Urinary bladder (tissue), 4 donors: Measurements from ENCODE around the gene ANGPTL8. TPM values are rescaled to one million over a fixed set of nuclear protein-coding genes. Genes with fewer than 3 reads are reported as not detected.

Experiments used
- DNase-seq: peaks from one replicate; pipeline ENCODE4 v3.0.0-alpha.2; 2015; ENCODE audit errors: extremely low spot score
- H3K27ac ChIP-seq: one replicate; pipeline ENCODE4 v1.5.1; 2013; ENCODE audit warnings: low read depth, mild to moderate bottlenecking, moderate library complexity
- H3K36me3 ChIP-seq: one replicate; pipeline ENCODE4 v1.6.1; 2013; ENCODE audit warnings: mild to moderate bottlenecking, moderate library complexity; ENCODE audit not compliant: insufficient read depth
- H3K4me1 ChIP-seq: one replicate; pipeline ENCODE4 v1.6.1; 2013; ENCODE audit warnings: mild to moderate bottlenecking, moderate library complexity; ENCODE audit not compliant: insufficient read depth
- H3K4me3 ChIP-seq: one replicate; pipeline ENCODE4 v1.5.1; 2013; ENCODE audit warnings: low read depth, low read length
- WGBS: extraction: QIAGEN DNeasy Blood & Tissue Kit; methylation state at CpG from one replicate; pipeline ENCODE4 v1.1.7; 2013; 5-methylcytosine and 5-hydroxymethylcytosine counted together
- polyA plus RNA-seq: library from polyadenylated mRNA; stranded (reverse); fragments of 200-250 nt; gene quantifications from one replicate; pipeline ENCODE4 v1.2.3, GENCODE V29; 2013
- total RNA-seq: library from RNA; depleted of rRNA; stranded (reverse); fragments of >200 nt; gene quantifications from one replicate; pipeline ENCODE4 v1.2.3, GENCODE V29; 2014
- donor health status: healthy with polysubstance abuse.
- donor health status: healthy.

The ANGPTL8 gene
- total and polyA plus RNA-seq, 2 donors: 21.4 TPM; not detected in 1

DNA sequence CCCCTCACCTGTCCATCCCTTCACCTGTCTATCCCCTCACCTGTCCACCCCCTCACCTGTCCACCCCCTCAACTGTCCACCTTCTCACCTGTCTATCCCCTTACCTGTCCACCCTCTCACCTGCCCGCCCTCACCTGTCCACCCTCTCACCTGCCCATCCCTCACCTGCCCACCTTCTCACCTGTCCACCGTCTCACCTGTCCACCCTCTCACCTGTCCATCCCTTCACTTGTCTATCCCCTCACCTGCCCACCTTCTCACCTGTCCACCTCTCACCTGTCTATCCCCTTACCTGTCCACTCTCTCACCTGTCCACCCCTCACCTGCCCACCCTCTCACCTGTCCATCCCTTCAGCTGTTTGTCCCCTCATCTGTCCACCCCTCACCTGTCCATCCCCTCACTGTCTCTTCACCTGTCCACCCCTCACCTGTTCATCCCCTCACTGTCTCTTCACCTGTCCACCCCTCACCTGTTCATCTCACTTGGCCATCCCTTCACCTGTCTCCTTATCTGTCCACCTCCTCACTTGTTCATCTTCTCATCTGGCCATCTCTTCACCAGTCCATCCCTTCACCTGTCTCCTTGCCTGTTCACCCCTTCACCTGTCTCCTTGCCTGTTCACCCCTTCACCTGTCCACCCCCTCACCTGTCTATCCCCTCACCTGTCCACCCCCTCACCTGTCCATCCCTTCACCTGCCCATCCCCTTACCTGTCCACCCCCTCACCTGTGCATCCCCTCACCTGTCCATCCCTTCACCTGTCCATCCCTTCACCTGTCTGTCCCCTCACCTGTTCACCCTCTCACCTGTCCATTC lies 29.4 kb upstream of the ANGPTL8 start:
- peaks cover 2% of the 10 kb centered on the region for H3K36me3 ChIP-seq
- H3K4me1 ChIP-seq: no peaks in the 10 kb centered on the region
- H3K27ac ChIP-seq: no peak overlapping the region
- DNase-seq: no peak
- 87% methylated on average over 2 of the region's 2 CpGs for WGBS
- no peak overlapping the region for H3K4me3 ChIP-seq

GRCh38 chr19:11210656-11210928 lies 28.8 kb upstream of the ANGPTL8 start:
- H3K36me3 ChIP-seq: peaks cover 2% of the 10 kb centered on the region
- H3K27ac ChIP-seq: no peak overlapping the region
- 100% methylated on average over 1 of the region's 1 CpG for WGBS

DNA sequence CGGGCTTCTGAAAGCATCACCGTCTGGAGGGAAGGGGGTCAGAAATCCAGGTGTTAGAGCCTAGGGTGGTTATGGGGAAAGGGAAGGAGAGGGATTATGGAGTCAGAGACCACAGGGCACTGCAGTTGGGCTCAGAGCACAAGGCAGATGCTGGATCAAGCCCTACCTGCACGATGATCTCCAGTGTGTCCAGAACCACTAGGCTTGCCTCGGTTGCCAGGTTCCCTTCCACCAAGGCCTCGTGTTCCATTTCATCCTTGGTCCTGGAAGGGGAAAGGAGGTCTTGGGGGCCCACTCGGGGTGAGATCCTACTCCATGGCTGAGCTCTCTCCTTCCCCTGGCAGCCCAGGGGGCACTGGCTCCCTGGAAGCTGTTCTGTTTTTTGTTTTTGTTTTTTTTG lies 25.0 kb upstream of the ANGPTL8 start:
- no peak for DNase-seq
- 94% methylated on average over 6 of the region's 6 CpGs for WGBS
- no peak overlapping the region for H3K27ac ChIP-seq
- no peaks in the 10 kb centered on the region for H3K4me1 ChIP-seq
- H3K4me3 ChIP-seq: no peak overlapping the region
- H3K36me3 ChIP-seq: peaks cover 2% of the 10 kb centered on the region

More at GRCh38 chr19:11210656-11210928, 28.8 kb upstream of the ANGPTL8 start:
- Histone ChIP-seq H3K4me3 (no peak overlapping the region), H3K4me1 (no peaks in the 10 kb centered on the region)
- no peak for DNase-seq

DNA sequence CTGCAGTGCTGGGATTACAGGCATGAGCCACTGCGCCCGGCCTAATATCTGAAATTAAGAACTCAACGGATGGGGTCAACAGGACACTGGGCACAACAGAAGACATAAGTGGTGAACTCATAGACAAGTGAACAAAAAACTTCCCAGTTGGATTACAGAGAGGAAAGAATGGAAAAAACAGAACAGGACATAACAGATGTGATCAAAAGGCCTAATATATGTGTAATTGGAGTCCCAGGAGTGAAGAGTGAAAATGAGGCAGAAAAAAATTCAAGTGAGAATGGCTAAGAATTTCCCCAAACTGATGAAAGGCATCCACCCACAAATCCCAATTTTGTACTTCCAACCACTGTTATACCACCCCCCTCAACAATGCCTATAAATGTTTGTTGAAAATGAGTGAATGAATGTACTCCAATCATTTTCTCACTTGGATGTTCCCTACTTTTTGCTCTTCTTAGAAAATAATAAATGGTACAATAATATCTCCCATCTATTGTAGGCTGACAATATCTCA lies 18.3 kb upstream of the ANGPTL8 start:
- Histone ChIP-seq H3K4me1 (no peaks in the 10 kb centered on the region), H3K36me3 (peaks cover 2% of the 10 kb centered on the region), H3K4me3 (no peak overlapping the region), H3K27ac (no peak overlapping the region)
- no peak for DNase-seq
- over 99% methylated on average over 3 of the region's 3 CpGs for WGBS

- peaks cover 2% of the 10 kb centered on the region for H3K36me3 ChIP-seq
- H3K4me3 ChIP-seq: no peak overlapping the region
- 97% methylated on average over 3 of the region's 3 CpGs for WGBS
- DNase-seq: no peak
- H3K27ac ChIP-seq: no peak overlapping the region
- H3K4me1 ChIP-seq: no peaks in the 10 kb centered on the region
Observed at GRCh38 chr19:11223200-11223599, 16.2 kb upstream of the ANGPTL8 start.

GRCh38 chr19:11224429-11224828 lies 15.0 kb upstream of the ANGPTL8 start:
- no peak for DNase-seq
- Histone ChIP-seq H3K27ac (no peak overlapping the region), H3K4me1 (no peaks in the 10 kb centered on the region), H3K36me3 (peaks cover 2% of the 10 kb centered on the region), H3K4me3 (no peak overlapping the region)
- WGBS: 95% methylated on average over 7 of the region's 7 CpGs

DNA sequence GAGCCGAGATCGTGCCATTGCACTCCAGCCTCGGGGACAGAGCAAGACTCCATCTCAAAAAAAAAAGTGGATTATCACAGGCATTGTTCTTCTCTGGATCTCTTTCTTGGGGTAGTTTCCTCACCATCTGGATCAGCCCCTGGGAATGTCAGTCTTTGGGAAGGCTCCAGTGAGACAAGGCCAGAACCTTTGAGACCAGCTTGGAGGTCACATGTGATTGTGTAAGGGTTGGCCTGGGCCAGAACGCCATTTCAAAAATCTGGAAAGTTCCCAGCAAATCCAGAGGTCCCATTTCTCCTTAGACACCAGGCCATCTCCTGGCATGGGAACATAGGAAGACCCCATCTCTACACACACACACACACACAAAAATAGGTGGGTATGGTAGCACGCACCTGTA lies 14.2 kb upstream of the ANGPTL8 start:
- Histone ChIP-seq H3K4me3 (no peak overlapping the region), H3K27ac (no peak overlapping the region), H3K4me1 (no peaks in the 10 kb centered on the region), H3K36me3 (peaks cover 2% of the 10 kb centered on the region)
- 96% methylated on average over 5 of the region's 5 CpGs for WGBS
- no peak for DNase-seq

DNA sequence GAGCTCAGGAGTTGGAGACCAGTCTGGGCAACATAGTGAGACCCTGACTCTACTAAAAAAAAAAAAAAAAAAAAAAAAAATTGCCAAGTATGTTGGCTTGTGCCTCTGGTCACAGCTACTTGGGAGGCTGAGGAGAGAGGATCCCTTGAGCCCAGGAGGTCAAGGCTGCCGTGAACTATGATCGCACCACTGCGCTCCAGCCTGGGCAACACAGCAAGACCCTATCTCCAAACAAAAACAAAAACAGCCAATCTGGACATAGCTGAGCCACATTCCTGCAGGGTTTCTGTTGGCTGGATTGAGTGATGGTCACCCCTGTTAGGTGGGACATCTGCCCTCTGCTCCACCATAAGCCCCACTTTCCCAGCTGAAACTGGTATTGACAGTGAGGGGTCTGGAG lies 13.6 kb upstream of the ANGPTL8 start:
- Histone ChIP-seq H3K27ac (no peak overlapping the region), H3K36me3 (peaks cover 2% of the 10 kb centered on the region), H3K4me3 (no peak overlapping the region), H3K4me1 (no peaks in the 10 kb centered on the region)
- DNase-seq: no peak
- 98% methylated on average over 3 of the region's 3 CpGs for WGBS

DNA sequence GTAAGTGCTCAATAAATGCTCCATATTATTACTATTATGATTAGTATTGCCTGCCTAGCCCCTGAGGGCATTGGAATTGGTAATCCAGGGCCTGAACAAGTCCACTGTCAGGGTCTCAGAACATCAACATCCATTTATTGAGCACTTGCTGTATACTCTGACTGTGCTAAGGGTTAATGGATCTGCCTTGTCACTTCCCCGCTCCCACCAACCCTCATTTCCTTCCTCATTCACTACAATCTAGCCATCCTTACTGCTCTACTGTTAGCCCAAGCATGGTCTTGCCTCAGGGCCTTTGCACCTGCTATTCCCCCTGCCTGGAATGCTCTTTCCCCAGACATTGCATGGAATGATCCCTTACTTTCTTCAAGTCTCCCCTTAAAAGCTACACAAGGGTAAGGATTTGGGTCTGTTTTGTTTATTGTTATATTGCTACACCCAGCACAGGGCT lies 12.7 kb upstream of the ANGPTL8 start:
- no peaks in the 10 kb centered on the region for H3K4me1 ChIP-seq
- no peak for DNase-seq
- H3K36me3 ChIP-seq: peaks cover 2% of the 10 kb centered on the region
- H3K4me3 ChIP-seq: no peak overlapping the region
- H3K27ac ChIP-seq: no peak overlapping the region
- WGBS: 90% methylated on average over 1 of the region's 1 CpG

DNA sequence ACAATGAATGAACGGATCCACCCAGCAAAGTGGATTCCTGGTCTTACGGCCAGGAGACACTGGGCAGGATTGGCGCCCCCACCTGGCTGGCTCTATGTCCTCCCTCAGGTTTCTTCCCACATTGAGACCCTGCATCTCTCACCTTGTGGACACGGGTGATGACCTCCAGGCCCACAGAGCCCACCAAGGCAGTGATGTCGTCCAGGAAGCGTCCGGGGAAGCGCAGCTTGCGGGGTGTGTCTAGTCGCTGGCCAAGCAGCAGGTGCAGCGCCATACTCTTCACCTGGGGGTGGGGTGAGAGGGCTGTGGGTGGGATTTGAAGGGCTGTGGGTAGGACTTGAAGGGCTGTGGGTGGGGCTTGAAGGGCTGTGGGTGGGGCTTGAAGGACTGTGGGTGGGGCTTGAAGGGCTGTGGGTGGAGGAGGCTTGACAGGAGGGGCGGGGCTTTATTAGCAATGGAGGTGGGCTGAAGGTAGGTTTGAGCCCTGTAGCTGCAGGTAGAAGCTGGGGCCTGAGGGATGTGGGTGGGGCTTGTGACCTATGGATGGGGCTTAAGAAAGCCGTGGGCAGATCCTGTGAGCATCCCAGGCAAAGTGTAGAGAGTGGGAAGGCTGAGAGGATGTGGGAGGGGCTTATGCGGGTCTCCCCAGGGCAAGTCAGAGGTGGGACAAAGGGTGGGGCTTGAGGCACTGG lies 12.1 kb upstream of the ANGPTL8 start:
- peaks cover 2% of the 10 kb centered on the region for H3K36me3 ChIP-seq
- H3K4me1 ChIP-seq: no peaks in the 10 kb centered on the region
- WGBS: 87% methylated on average over 14 of the region's 14 CpGs
- DNase-seq: no peak
- no peak overlapping the region for H3K4me3 ChIP-seq
- H3K27ac ChIP-seq: no peak overlapping the region

DNA sequence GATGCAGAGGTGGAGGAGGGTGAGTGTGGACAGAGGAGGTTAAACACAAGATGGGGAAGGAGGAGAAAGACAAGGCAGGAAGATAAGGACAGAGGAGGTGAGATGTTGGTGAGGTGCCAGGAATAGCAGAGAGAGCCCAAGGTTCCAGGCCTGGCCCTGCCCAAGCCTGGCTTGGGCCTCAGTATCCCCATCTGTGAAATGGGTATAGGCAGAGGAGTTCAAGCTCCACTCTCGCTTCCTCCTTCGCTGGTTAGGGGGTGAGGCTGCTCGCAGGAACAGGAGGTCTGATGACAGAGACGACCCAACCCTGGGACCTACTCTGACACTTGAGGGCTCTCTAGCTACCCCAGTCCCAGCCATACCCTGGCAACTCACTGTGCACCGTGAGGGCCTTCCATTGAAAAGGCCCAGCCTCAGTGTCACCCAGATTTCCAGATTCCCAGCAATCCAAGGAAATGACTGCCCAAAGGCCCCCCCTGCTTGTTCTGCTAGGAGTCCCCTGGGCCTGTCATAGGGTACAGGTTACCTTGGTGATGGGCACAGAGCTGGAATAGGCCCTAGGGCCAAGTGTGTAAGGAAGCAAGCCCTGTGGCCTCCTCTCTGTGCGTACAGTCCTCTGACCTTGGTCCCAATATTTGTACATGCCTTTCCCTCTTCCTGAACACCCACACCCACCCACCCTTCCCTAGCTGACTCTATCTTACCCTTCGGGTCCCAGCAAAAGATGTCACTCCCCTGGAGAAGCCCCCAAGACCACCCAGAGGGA lies 8.6 kb upstream of the ANGPTL8 start:
- Histone ChIP-seq H3K4me3 (no peak overlapping the region), H3K27ac (no peak overlapping the region), H3K4me1 (no peaks in the 10 kb centered on the region), H3K36me3 (no peaks in the 10 kb centered on the region)
- no peak for DNase-seq
- 92% methylated on average over 7 of the region's 7 CpGs for WGBS

DNA sequence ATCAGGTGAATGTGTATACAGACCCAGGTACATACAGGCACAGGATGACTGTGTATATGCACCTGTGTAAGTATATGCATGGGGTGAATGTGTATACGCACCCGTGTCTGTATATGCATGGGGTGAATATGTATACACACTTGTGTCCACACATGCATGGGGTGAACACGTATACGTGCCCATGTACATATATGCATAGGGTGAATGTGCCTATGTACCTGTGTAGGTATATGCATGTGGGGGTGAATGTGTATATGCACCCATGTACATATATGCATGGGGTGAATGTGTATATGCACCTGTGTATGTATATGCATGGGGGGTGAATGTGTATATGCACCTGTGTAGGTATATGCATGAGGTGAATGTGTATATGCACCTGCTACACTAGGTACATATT lies 6.9 kb upstream of the ANGPTL8 start:
- Histone ChIP-seq H3K4me3 (no peak overlapping the region), H3K36me3 (no peaks in the 10 kb centered on the region), H3K4me1 (no peaks in the 10 kb centered on the region), H3K27ac (no peak overlapping the region)
- WGBS: 85% methylated on average over 4 of the region's 4 CpGs
- DNase-seq: no peak

- Histone ChIP-seq H3K4me1 (no peaks in the 10 kb centered on the region), H3K27ac (no peak overlapping the region), H3K36me3 (no peaks in the 10 kb centered on the region), H3K4me3 (no peak overlapping the region)
- 92% methylated on average over 15 of the region's 15 CpGs for WGBS
- DNase-seq: no peak
Observed at GRCh38 chr19:11233073-11233472, 6.3 kb upstream of the ANGPTL8 start.
